HEK293 (cell line): Measurements from ENCODE around the gene TCEA2.

Source experiments
- CTCF ChIA-PET: fragments of 350-600 bp; formaldehyde crosslinking; extraction: SDS; loops from one replicate; lab custom pipeline; 2021; ENCODE audit warnings: antibody characterized with exemption; lab: Yijun Ruan, JAX
- POLR2A ChIA-PET: fragments of 300-600 bp; formaldehyde crosslinking; extraction: SDS; loops from one replicate; lab custom pipeline; 2020; ENCODE audit warnings: antibody characterized with exemption, inconsistent platforms; lab: Yijun Ruan, JAX
- H3K27ac ChIP-seq: fragments of 200-500 bp; sonication (Bioruptor generic); 2 replicates; pipeline ENCODE4 v1.5.1; 2014; ENCODE audit warnings: low read depth, low read length, control low read depth, inconsistent platforms; ENCODE audit errors: extremely low read depth
- H3K36me3 ChIP-seq, 2 experiments: fragments of 200-500 bp in 1 of 2; sonication (Bioruptor generic) in 1 of 2; 1 replicate in 1 of 2; 2 replicates in 1 of 2; pipeline ENCODE4 v1.5.1; 2014 to 2017; ENCODE audit warnings: inconsistent platforms in 2 of 2, low read length in 2 of 2; ENCODE audit not compliant: control insufficient read depth in 2 of 2, insufficient read depth in 1 of 2
- H3K4me1 ChIP-seq: fragments of 200-500 bp; sonication (Bioruptor generic); 2 replicates; pipeline ENCODE4 v1.5.1; 2014; ENCODE audit warnings: mild to moderate bottlenecking, low read length, inconsistent platforms; ENCODE audit not compliant: control insufficient read depth, insufficient read depth
- H3K4me3 ChIP-seq: 2 replicates; pipeline ENCODE4 v1.5.1; 2011; ENCODE audit warnings: low read depth, mild to moderate bottlenecking, control low read depth, low read length, moderate library complexity
- H3K9me3 ChIP-seq: fragments of 200-500 bp; sonication (Bioruptor generic); 2 replicates; pipeline ENCODE4 v1.5.1; 2014; ENCODE audit warnings: low read depth, low read length, inconsistent platforms; ENCODE audit not compliant: control insufficient read depth, insufficient read depth
- SP2 ChIP-seq: fragments of 450-650 bp; formaldehyde crosslinking; IDR thresholded peaks from 2 replicates; pipeline ENCODE4 v1.5.1; 2016; ENCODE audit warnings: missing biosample characterization, missing genetic modification characterization
- YY2 ChIP-seq: fragments of 450-650 bp; formaldehyde crosslinking; IDR thresholded peaks from 2 replicates; pipeline ENCODE4 v1.5.1; 2016; ENCODE audit warnings: missing biosample characterization, missing genetic modification characterization
- ZBTB8A ChIP-seq: fragments of 450-650 bp; formaldehyde crosslinking; IDR thresholded peaks from 2 replicates; pipeline ENCODE4 v1.5.1; 2016; ENCODE audit warnings: missing biosample characterization, missing genetic modification characterization
- ZNF138 ChIP-seq: fragments of 450-650 bp; formaldehyde crosslinking; IDR thresholded peaks from 2 replicates; pipeline ENCODE4 v1.5.1; 2016; ENCODE audit warnings: missing biosample characterization, missing genetic modification characterization, borderline replicate concordance
- ZNF19 ChIP-seq: fragments of 450-650 bp; formaldehyde crosslinking; IDR thresholded peaks from 2 replicates; pipeline ENCODE4; 2016; ENCODE audit warnings: missing biosample characterization, missing genetic modification characterization, low read depth
- ZNF211 ChIP-seq: fragments of 450-650 bp; formaldehyde crosslinking; IDR thresholded peaks from 2 replicates; pipeline ENCODE4 v1.5.1; 2016; ENCODE audit warnings: low read depth, missing biosample characterization, missing genetic modification characterization
- ZNF37A ChIP-seq: fragments of 450-650 bp; IDR thresholded peaks from 2 replicates; pipeline ENCODE4 v1.5.1; 2018; ENCODE audit warnings: missing biosample characterization, missing genetic modification characterization
- ZNF561 ChIP-seq: fragments of 450-650 bp; IDR thresholded peaks from 2 replicates; pipeline ENCODE4 v1.5.1; 2018; ENCODE audit warnings: missing biosample characterization, missing genetic modification characterization, borderline replicate concordance
- ZNF600 ChIP-seq: fragments of 450-650 bp; formaldehyde crosslinking; IDR thresholded peaks from 2 replicates; pipeline ENCODE4 v1.5.1; 2016; ENCODE audit warnings: missing biosample characterization, missing genetic modification characterization
- ZSCAN30 ChIP-seq: fragments of 450-650 bp; IDR thresholded peaks from 2 replicates; pipeline ENCODE4 v1.5.1; 2018; ENCODE audit warnings: missing biosample characterization, mild to moderate bottlenecking, missing genetic modification characterization, moderate library complexity
- ZXDB ChIP-seq: fragments of 450-650 bp; formaldehyde crosslinking; IDR thresholded peaks from 2 replicates; pipeline ENCODE4 v1.5.1; 2016; ENCODE audit warnings: missing biosample characterization, missing genetic modification characterization
- TF ChIP-seq, protein P1 (sequence below): fragments of 450-650 bp; formaldehyde crosslinking; optimal IDR thresholded peaks from 2 replicates; pipeline ENCODE3; 2016; ENCODE audit warnings: missing biosample characterization, mild to moderate bottlenecking, missing genetic modification characterization
- TF ChIP-seq, protein P2 (sequence below): fragments of 450-650 bp; IDR thresholded peaks from 2 replicates; pipeline ENCODE4 v1.5.1; 2018; ENCODE audit warnings: missing biosample characterization, missing genetic modification characterization
- TF ChIP-seq, protein P3 (sequence below): fragments of 450-650 bp; formaldehyde crosslinking; IDR thresholded peaks from 2 replicates; pipeline ENCODE4 v1.5.1; 2016; ENCODE audit warnings: missing biosample characterization, missing genetic modification characterization, low read depth
- TF ChIP-seq, protein P4 (sequence below): fragments of 450-650 bp; formaldehyde crosslinking; IDR thresholded peaks from 2 replicates; pipeline ENCODE4 v1.5.1; 2017; ENCODE audit warnings: missing biosample characterization, missing genetic modification characterization
- TF ChIP-seq, protein P5 (sequence below): fragments of 450-650 bp; formaldehyde crosslinking; IDR thresholded peaks from 2 replicates; pipeline ENCODE4 v1.5.1; 2016; ENCODE audit warnings: missing biosample characterization, missing genetic modification characterization
- TF ChIP-seq, protein P6 (sequence below): fragments of 450-650 bp; formaldehyde crosslinking; IDR thresholded peaks from 2 replicates; pipeline ENCODE4 v1.5.1; 2016; ENCODE audit warnings: missing biosample characterization, missing genetic modification characterization

The TCEA2 gene

DNA sequence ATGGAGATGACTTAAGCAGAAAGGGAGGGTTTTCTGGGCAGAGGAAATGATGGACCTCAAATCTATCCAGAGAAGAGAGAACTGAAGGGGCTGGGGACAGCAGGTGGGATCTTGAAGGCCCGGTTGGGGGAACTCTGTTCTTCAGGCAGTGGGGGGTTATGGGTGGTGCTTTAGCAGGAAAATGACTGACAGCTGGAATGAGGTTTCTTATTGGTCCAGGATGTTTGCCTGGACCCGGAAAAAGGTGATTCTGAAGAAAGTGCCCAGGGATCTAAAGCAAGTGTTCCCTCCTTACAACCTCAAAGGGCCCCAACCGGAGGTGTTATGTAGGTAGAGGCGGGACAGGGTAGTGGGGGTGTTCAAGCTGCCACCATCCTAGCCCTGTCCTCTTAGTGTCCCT, 32.5 kb downstream of the TCEA2 start:
- CTCF ChIA-PET: interaction anchor here (0.8 kb wide), 1 partner anchor 25 kb away, joined by 3 read pairs; no protein-coding TSS in a partner anchor
- H3K27ac ChIP-seq: no peak overlapping the region
- H3K36me3 ChIP-seq: no peaks in the 10 kb centered on the region
- no peaks in the 10 kb centered on the region for H3K9me3 ChIP-seq
- no peak overlapping the region for H3K4me3 ChIP-seq
- TF ChIP-seq SP2 (tag by site-specific recombination): peak; percentile 42
- TF ChIP-seq ZNF561 (tag by site-specific recombination): no peak
- H3K4me1 ChIP-seq: no peaks in the 10 kb centered on the region
- POLR2A ChIA-PET: no interaction called here

DNA sequence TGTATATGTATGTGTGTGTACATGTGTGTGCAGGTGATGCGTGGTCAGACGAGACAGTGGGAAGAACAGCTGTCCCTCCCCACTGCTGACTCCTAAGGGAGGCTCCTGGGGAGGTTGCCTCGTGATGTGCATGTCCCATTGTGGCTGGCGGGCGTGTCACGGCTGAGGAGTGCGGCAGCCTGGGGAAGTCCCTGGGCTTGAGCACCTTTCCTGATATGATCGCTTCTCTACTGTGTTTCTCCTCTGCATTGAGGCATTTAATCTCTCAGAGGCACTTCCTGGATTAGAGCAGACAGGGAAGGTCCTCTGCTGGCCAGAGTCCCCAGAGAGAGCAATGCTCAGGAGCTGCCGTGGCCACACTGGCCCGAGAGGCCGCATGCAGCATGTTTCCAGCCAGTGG, 32.9 kb downstream of the TCEA2 start:
- POLR2A ChIA-PET: no interaction called here
- CTCF ChIA-PET: interaction anchor here (0.8 kb wide), 1 partner anchor 25 kb away, joined by 3 read pairs; no protein-coding TSS in a partner anchor

DNA sequence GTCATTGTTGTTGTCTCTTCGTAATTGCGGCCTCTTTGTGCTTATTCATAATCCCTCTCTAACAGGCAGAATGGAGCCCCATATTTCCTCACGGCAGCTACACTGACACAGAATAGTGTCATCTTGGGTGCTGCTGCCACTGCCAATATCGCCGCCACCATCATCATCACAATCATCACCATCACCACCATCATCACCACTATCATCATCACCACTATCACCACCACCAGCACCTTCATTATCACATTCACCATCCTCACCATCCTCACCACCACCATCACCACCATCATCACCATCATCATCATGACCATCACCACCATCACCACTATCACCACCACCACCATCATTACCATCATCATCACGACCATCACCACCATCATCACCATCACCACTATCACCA, 33.5 kb downstream of the TCEA2 start:
- H3K9me3 ChIP-seq: no peaks in the 10 kb centered on the region
- no peaks in the 10 kb centered on the region for H3K4me1 ChIP-seq
- H3K4me3 ChIP-seq: no peak overlapping the region
- ChIA-PET POLR2A (no interaction called here), CTCF (no interaction called here)
- TF ChIP-seq, protein P1, sequence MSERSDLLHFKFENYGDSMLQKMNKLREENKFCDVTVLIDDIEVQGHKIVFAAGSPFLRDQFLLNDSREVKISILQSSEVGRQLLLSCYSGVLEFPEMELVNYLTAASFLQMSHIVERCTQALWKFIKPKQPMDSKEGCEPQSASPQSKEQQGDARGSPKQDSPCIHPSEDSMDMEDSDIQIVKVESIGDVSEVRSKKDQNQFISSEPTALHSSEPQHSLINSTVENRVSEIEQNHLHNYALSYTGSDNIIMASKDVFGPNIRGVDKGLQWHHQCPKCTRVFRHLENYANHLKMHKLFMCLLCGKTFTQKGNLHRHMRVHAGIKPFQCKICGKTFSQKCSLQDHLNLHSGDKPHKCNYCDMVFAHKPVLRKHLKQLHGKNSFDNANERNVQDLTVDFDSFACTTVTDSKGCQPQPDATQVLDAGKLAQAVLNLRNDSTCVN (tag by site-specific recombination): no peak
- no peak for TF ChIP-seq ZNF138
- TF ChIP-seq, protein P2, sequence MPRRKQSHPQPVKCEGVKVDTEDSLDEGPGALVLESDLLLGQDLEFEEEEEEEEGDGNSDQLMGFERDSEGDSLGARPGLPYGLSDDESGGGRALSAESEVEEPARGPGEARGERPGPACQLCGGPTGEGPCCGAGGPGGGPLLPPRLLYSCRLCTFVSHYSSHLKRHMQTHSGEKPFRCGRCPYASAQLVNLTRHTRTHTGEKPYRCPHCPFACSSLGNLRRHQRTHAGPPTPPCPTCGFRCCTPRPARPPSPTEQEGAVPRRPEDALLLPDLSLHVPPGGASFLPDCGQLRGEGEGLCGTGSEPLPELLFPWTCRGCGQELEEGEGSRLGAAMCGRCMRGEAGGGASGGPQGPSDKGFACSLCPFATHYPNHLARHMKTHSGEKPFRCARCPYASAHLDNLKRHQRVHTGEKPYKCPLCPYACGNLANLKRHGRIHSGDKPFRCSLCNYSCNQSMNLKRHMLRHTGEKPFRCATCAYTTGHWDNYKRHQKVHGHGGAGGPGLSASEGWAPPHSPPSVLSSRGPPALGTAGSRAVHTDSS (tag by site-specific recombination): peak; percentile 89
- TF ChIP-seq YY2 (tag by site-specific recombination): no peak
- TF ChIP-seq ZNF19: no peak
- TF ChIP-seq, protein P3, sequence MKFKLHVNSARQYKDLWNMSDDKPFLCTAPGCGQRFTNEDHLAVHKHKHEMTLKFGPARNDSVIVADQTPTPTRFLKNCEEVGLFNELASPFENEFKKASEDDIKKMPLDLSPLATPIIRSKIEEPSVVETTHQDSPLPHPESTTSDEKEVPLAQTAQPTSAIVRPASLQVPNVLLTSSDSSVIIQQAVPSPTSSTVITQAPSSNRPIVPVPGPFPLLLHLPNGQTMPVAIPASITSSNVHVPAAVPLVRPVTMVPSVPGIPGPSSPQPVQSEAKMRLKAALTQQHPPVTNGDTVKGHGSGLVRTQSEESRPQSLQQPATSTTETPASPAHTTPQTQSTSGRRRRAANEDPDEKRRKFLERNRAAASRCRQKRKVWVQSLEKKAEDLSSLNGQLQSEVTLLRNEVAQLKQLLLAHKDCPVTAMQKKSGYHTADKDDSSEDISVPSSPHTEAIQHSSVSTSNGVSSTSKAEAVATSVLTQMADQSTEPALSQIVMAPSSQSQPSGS (tag by site-specific recombination): no peak
- TF ChIP-seq ZXDB: no peak
- H3K27ac ChIP-seq: no peak overlapping the region
- no peaks in the 10 kb centered on the region for H3K36me3 ChIP-seq

More for the DNA sequence above, 32.9 kb downstream of the TCEA2 start:
- H3K4me3 ChIP-seq: no peak overlapping the region
- H3K36me3 ChIP-seq: no peaks in the 10 kb centered on the region
- no peak overlapping the region for H3K27ac ChIP-seq
- TF ChIP-seq ZNF600: no peak
- TF ChIP-seq, protein P4, sequence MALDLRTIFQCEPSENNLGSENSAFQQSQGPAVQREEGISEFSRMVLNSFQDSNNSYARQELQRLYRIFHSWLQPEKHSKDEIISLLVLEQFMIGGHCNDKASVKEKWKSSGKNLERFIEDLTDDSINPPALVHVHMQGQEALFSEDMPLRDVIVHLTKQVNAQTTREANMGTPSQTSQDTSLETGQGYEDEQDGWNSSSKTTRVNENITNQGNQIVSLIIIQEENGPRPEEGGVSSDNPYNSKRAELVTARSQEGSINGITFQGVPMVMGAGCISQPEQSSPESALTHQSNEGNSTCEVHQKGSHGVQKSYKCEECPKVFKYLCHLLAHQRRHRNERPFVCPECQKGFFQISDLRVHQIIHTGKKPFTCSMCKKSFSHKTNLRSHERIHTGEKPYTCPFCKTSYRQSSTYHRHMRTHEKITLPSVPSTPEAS (tag by site-specific recombination): 0 out of 2 replicates have a peak, but pooled peaks have one; percentile 33
- no peaks in the 10 kb centered on the region for H3K9me3 ChIP-seq
- no peaks in the 10 kb centered on the region for H3K4me1 ChIP-seq

DNA sequence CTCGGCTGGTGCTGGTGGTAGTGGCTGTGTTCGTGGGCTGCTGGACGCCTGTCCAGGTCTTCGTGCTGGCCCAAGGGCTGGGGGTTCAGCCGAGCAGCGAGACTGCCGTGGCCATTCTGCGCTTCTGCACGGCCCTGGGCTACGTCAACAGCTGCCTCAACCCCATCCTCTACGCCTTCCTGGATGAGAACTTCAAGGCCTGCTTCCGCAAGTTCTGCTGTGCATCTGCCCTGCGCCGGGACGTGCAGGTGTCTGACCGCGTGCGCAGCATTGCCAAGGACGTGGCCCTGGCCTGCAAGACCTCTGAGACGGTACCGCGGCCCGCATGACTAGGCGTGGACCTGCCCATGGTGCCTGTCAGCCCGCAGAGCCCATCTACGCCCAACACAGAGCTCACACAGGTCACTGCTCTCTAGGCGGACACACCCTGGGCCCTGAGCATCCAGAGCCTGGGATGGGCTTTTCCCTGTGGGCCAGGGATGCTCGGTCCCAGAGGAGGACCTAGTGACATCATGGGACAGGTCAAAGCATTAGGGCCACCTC, 35.5 kb downstream of the TCEA2 start:
- H3K27ac ChIP-seq: no peak overlapping the region
- ChIA-PET CTCF (no interaction called here), POLR2A (interaction anchor here (1.0 kb wide), 1 partner anchor 19 kb away, joined by 3 read pairs; the partner anchor contains the start of gene OPRL1)
- no peaks in the 10 kb centered on the region for H3K36me3 ChIP-seq
- H3K4me3 ChIP-seq: no peak overlapping the region
- no peaks in the 10 kb centered on the region for H3K9me3 ChIP-seq
- no peaks in the 10 kb centered on the region for H3K4me1 ChIP-seq
- TF ChIP-seq ZNF37A: no peak
- TF ChIP-seq ZBTB8A (tag by site-specific recombination): no peak
- TF ChIP-seq ZNF211 (tag by site-specific recombination): no peak
- TF ChIP-seq, protein P5, sequence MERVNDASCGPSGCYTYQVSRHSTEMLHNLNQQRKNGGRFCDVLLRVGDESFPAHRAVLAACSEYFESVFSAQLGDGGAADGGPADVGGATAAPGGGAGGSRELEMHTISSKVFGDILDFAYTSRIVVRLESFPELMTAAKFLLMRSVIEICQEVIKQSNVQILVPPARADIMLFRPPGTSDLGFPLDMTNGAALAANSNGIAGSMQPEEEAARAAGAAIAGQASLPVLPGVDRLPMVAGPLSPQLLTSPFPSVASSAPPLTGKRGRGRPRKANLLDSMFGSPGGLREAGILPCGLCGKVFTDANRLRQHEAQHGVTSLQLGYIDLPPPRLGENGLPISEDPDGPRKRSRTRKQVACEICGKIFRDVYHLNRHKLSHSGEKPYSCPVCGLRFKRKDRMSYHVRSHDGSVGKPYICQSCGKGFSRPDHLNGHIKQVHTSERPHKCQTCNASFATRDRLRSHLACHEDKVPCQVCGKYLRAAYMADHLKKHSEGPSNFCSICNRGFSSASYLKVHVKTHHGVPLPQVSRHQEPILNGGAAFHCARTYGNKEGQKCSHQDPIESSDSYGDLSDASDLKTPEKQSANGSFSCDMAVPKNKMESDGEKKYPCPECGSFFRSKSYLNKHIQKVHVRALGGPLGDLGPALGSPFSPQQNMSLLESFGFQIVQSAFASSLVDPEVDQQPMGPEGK (tag by site-specific recombination): no peak
- TF ChIP-seq, protein P6, sequence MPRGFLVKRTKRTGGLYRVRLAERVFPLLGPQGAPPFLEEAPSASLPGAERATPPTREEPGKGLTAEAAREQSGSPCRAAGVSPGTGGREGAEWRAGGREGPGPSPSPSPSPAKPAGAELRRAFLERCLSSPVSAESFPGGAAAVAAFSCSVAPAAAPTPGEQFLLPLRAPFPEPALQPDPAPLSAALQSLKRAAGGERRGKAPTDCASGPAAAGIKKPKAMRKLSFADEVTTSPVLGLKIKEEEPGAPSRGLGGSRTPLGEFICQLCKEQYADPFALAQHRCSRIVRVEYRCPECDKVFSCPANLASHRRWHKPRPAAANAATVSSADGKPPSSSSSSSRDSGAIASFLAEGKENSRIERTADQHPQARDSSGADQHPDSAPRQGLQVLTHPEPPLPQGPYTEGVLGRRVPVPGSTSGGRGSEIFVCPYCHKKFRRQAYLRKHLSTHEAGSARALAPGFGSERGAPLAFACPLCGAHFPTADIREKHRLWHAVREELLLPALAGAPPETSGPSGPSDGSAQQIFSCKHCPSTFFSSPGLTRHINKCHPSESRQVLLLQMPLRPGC (tag by site-specific recombination): no peak
- no peak for TF ChIP-seq ZSCAN30 (tag by site-specific recombination)
